Measurements from ENCODE around the gene LDLRAD4. TPM values are rescaled to one million over a fixed set of nuclear protein-coding genes. Genes with fewer than 3 reads are reported as not detected.

LDLRAD4 gene
- total and polyA plus RNA-seq, 12 donors = 3.9 to 64.5 (median 36.0) TPM

- intact Hi-C loops (cut with DNase I) = no loop called here
- no peak for TF ChIP-seq CTCF (IDR thresholded peaks at IDR 0.05)
- no peak for TF ChIP-seq POLR2A (IDR thresholded peaks at IDR 0.05)
- no peak overlapping the region for H3K27ac ChIP-seq
- no peaks in the 10 kb centered on the region for H3K9me3 ChIP-seq (replicated peaks in 1 of 3)
- H3K4me3 ChIP-seq = no peak overlapping the region
- DNase-seq = peak in 1 of 7 donors; percentile 9
- 78 to 85% (median 82%) methylated on average over 6 of the region's 6 CpGs for WGBS, 4 donors
- peaks cover 0 to 14% of the 10 kb centered on the region in 2 donors for H3K36me3 ChIP-seq (replicated peaks in 1 of 2)
- H3K27me3 ChIP-seq = no peaks in the 10 kb centered on the region
- H3K4me1 ChIP-seq (replicated peaks in 1 of 2) = no peaks in the 10 kb centered on the region
Measured at GRCh38 chr18:13389491-13390131, 171.1 kb downstream of the LDLRAD4 start.

GRCh38 chr18:13390196-13390595, 171.6 kb downstream of the LDLRAD4 start:
- peaks cover 0 to 14% of the 10 kb centered on the region in 2 donors for H3K36me3 ChIP-seq (replicated peaks in 1 of 2)
- no peaks in the 10 kb centered on the region for H3K27me3 ChIP-seq
- intact Hi-C loops (cut with DNase I) = no loop called here
- H3K4me1 ChIP-seq (replicated peaks in 1 of 2) = no peaks in the 10 kb centered on the region
- no peak overlapping the region for H3K27ac ChIP-seq
- no peak for TF ChIP-seq POLR2A (IDR thresholded peaks at IDR 0.05)
- no peak for TF ChIP-seq CTCF (IDR thresholded peaks at IDR 0.05)
- H3K9me3 ChIP-seq (replicated peaks in 1 of 3) = no peaks in the 10 kb centered on the region
- no peak overlapping the region for H3K4me3 ChIP-seq
- DNase-seq = peak in 2 of 7 donors; percentile 18 to 44
- 95 to 100% (median 96%) methylated on average over 2 to 12 of the region's 12 CpGs for WGBS, 4 donors

GRCh38 chr18:13390711-13391110, 172.2 kb downstream of the LDLRAD4 start:
- TF ChIP-seq CTCF (IDR thresholded peaks at IDR 0.05) (no peak), POLR2A (IDR thresholded peaks at IDR 0.05) (no peak)
- H3K27ac ChIP-seq = no peak overlapping the region
- intact Hi-C loops (cut with DNase I) = no loop called here
- peaks cover 0 to 14% of the 10 kb centered on the region in 2 donors for H3K36me3 ChIP-seq (replicated peaks in 1 of 2)
- no peak overlapping the region for H3K4me3 ChIP-seq
- peak in 2 of 7 donors; percentile 10 to 43 for DNase-seq
- no peaks in the 10 kb centered on the region for H3K27me3 ChIP-seq
- 92 to 97% (median 94%) methylated on average over 4 of the region's 4 CpGs for whole genome bisulfite sequencing, 4 donors
- no peaks in the 10 kb centered on the region for H3K4me1 ChIP-seq (replicated peaks in 1 of 2)
- no peaks in the 10 kb centered on the region for H3K9me3 ChIP-seq (replicated peaks in 1 of 3)

GRCh38 chr18:13392029-13392750, 173.6 kb downstream of the LDLRAD4 start:
- Histone ChIP-seq H3K36me3 (replicated peaks in 1 of 2) (peaks cover 0 to 14% of the 10 kb centered on the region in 2 donors), H3K27me3 (no peaks in the 10 kb centered on the region), H3K9me3 (replicated peaks in 1 of 3) (no peaks in the 10 kb centered on the region), H3K4me1 (replicated peaks in 1 of 2) (no peaks in the 10 kb centered on the region), H3K27ac (no peak overlapping the region), H3K4me3 (no peak overlapping the region)
- WGBS, 4 donors = 94 to 97% (median 96%) methylated on average over 11 to 12 of the region's 12 CpGs
- peak in 2 of 7 donors; percentile 7 to 40 for DNase-seq
- intact Hi-C loops (cut with DNase I) = no loop called here
- TF ChIP-seq CTCF (IDR thresholded peaks at IDR 0.05) (no peak), POLR2A (IDR thresholded peaks at IDR 0.05) (no peak)
